ENCODE results near the gene ABLIM3.

ABLIM3 gene

DNA sequence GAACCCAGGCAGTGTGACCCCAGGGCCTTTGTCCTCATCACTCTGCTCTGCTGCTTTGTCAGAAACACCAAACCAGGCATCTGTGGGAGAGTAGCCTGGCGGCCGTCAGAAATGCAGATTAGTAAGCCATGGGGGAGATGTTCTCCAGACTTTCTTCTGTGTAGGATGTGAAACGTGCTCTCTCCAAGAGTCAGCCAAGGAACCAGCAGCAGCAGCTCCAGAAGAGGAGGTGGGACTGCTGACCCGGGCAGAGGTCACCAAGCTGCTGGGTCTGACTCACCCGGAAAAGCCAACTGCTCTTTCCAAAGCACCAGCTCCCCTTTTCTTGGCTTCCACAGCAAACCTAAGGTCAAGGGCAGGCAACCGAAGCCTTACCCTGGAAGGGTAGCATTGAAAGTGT, 14.4 kb upstream of the ABLIM3 start:
- H3K4me3 ChIP-seq (ENCODE audit: low read length): no peak overlapping the region
- TF ChIP-seq ZNF274 (IDR thresholded peaks at IDR 0.05; ENCODE audit: low read depth, low read length): no peak

DNA sequence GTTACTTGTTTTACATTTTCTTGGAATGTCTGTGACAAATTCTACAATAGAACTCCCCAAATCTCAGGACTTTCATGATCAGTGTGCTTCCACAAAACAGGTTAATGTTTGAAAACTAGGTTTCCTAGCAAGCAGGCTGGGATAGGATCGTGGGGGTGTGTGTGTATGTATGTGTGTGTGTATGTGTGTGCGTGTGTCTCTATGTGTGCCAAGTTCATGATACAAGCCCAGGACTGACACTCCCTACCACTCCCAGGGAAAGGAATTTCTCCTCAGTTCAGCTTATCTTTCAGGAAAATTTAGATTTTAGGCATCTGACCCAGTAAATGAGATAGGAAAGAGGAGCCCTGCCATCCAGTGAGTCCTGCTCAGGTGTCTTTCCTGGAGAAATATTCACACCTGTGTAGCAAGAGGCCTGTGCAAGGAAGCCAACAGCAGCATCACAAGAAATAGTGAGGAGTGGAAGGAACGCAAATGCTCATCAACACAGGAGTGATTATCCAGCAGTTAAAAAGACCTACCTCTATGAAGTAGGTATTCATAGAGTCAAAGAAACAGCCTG, 13.8 kb upstream of the ABLIM3 start:
- TF ChIP-seq ZNF274 (IDR thresholded peaks at IDR 0.05; ENCODE audit: low read depth, low read length): no peak
- H3K4me3 ChIP-seq (ENCODE audit: low read length): no peak overlapping the region

DNA sequence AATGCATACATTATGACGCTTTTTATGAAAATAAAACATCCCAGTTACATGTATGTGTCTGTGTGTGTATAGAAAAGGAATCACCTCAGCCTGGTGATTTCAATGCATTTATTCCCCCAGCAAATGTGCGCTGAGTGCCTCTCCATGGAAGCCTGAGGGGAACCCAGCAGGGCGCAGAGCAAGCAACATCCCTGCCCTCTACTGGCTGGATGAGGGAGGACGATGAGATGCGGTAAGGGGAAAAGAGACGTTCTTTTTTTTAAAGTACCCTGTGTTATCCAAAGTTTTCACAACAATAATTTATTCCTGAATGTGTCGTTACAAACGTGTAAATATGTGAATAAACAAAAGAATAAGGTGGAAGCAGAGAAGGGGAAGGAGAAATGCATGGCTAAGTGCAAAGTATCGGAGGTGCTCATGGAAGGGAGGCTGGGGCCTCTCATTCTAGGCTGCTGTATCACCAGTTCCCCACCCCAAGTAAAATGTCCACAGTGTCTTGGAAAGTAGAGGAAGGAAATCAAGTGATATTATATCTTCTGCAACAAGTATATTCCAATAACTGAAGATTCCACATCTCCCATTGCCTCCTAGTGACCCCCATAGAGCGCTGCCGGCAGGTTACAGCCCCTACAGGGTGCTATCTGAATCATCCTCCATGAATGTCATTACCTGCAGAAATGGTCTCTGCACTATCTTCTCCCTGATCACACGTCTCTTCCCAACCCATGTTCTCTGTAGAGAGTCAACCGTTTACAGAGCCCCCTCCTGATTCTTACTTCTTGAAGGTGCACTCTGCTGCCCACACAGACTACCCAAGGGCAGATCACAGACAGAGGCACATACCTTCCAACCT, 13.0 kb upstream of the ABLIM3 start:
- H3K4me3 ChIP-seq (ENCODE audit: low read length): no peak overlapping the region
- TF ChIP-seq ZNF274 (IDR thresholded peaks at IDR 0.05; ENCODE audit: low read depth, low read length): no peak

DNA sequence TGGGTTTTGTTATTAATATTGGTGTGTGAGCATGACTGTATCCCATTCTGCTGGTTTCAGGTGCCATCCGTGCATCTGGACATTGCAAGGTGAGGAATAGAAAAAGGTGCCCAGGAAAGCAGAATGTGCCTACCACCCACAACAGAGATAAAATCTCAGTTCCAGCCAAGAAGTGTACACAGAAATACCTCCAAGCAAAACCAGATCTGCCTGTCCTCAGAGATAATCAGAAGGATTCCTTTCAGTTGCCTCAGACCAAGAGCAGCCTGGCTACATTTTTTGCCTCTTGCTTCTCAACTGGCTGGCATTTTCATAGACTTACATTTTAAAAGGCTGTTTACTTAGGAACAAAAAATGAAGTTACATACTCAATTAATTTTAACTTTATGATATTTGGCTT, 12.1 kb upstream of the ABLIM3 start:
- TF ChIP-seq ZNF274 (IDR thresholded peaks at IDR 0.05; ENCODE audit: low read depth, low read length): no peak
- no peak overlapping the region for H3K4me3 ChIP-seq (ENCODE audit: low read length)

DNA sequence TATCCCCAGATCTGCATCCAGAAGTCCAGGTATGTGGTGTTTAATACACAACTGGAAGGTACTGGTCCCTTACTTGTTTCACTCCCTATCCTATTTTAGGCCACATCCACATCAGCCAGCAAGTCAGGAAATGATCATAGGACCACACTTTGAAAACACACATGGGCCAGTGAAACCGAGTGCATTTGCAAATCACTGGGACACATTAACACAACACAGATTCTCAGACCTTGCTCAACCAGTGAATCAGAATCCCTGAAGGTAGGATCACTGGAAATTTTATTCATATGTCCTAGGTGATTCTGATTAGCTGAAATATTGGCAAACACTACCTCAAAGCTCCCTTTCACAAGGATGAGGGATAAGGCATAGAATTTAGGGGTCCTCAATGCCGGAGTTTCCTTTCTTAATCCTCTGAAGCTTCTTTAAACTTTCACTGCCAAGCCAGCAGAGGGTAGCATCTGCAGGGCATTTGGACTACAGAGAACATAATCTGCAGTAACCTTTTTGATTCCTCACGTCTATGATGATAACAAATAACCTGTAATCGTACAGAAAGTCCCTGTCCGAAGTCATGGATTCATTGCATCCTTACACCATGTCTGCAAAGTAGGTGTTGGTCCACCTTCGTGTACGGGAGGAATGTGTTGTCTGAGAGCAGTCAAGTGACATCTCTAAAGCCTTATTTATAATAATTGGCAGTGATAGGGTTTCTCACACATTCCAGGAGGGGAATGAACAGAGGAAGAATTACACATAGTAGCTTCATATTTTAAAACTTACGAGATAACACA, 11.0 kb upstream of the ABLIM3 start:
- no peak for TF ChIP-seq ZNF274 (IDR thresholded peaks at IDR 0.05; ENCODE audit: low read depth, low read length)
- no peak overlapping the region for H3K4me3 ChIP-seq (ENCODE audit: low read length)

DNA sequence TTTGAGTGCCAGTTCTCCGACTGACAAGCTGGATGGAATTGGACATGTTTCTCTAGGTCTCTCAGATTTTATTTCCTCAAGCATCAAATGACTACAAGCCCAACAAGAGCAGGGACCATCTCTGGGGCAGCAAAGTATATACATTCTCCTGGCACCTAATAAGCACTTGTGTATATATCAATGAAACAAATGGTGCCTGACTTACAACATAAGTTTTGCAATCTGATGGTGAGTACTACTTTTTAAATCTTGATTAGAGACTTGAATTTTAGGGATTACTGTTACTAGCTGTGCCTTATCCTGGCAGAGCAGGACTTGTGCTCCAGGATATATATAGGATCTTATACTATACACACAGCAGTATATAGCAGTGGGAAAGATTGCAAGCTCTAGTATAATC, 8.8 kb upstream of the ABLIM3 start:
- no peak for TF ChIP-seq ZNF274 (IDR thresholded peaks at IDR 0.05; ENCODE audit: low read depth, low read length)
- H3K4me3 ChIP-seq (ENCODE audit: low read length): no peak overlapping the region

DNA sequence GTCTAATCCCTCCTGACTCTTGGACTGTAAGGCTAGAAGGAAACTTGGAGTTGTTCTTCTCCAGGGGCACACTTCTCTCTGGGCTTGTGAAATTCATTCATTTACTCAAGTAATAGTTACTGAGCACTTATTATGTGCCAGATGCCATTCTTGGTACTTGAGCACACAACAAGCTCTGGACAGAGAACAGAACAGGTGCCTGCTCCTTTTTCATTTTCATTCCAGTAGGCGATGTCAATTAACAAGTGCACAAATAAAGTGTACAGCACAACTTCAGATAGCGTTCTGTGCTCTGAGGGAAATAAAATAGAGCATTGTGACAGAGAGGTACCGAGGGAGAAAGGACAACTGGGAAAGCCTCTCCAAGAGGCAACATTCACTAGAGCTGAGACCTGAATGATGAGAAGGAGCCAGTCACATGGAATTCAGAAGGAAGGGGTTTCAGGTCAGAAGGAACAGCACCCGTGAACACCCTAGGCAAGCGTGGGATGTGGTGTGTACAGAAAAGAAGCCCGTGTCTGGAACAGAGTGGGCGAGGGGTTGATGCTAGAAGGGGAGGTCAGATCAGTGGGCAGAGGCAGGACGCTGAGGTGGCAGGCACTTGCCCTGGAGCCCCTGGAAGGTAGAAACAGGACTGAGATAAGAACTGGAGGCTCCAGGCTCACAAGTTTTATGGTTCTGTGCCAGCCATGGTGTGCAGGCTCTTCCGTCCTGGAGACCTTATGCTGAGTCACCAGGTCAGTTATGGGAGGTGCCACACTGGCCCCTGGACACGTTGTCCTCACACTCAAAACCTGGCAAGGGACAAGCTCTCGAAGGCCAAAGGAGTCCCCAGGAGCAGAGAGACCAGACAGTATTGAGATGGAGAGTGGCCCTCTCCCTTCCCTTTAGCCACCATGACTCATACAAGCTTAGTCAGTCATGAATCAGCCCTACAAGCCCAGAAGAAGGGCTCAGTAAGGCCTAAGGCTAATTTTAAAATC, 7.2 kb upstream of the ABLIM3 start:
- no peak overlapping the region for H3K4me3 ChIP-seq (ENCODE audit: low read length)
- TF ChIP-seq ZNF274 (IDR thresholded peaks at IDR 0.05; ENCODE audit: low read depth, low read length): no peak

DNA sequence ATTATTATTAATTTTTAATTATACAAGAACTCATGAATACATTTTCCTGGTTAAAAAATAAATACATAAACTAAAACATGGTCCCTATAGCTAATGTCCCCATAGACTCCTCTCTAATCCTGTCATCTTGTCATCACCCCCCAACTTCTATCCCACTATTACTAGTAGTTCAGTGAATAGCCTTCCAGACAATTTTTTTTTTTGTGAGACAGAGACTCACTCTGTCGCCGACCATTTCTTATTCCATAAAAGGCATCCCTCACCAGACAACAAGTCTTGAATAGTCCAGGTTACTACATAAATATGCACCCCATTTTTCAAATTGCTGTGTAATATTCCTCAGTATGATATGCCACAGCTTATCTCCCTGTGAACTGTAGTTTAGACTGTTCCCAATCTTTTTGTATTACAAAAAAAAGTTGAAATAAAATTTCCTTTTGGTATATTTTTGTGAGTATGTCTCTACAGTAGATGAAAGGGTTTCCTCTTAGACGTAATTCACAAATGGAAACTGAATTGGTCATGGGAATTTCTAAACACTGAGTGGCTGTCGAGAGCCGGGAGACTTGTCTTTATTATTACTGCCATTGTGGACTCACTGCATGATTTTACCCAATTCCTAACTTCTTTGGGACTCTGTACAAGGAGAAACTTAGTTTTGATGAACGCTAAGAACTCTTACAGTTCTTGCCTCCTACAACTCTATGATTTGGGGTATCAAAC, 6.4 kb upstream of the ABLIM3 start:
- TF ChIP-seq ZNF274 (IDR thresholded peaks at IDR 0.05; ENCODE audit: low read depth, low read length): no peak
- no peak overlapping the region for H3K4me3 ChIP-seq (ENCODE audit: low read length)

DNA sequence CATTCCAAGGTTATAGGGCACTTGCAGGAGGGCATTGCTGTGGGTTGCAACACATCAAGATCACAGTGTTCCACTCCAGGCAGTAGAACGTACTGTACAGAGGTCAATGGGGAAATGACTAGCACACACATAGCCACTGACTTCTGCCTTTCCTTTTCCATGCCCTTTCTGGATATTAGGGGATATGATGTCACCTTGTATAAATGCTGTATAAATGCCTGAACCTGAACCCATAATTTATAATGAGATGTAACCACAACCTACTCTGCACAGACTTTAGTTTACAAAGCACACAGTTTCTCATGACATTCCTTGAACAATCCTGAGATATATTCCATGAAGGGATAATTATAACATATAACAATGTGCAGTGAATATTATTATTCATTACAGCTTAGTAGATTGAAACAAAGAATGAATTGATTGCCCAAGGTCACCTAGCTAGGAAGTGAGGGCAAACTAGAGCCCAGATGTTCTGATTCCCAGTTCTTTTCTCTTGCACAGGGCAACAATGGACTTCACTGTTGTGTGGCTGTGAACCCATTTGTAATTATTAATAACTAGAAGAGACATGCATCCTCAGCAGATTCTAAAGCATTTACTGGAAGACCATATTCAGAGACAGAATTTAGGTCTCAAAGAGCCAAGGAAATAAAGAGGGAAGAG, 5.6 kb upstream of the ABLIM3 start:
- no peak for TF ChIP-seq ZNF274 (IDR thresholded peaks at IDR 0.05; ENCODE audit: low read depth, low read length)
- no peak overlapping the region for H3K4me3 ChIP-seq (ENCODE audit: low read length)

DNA sequence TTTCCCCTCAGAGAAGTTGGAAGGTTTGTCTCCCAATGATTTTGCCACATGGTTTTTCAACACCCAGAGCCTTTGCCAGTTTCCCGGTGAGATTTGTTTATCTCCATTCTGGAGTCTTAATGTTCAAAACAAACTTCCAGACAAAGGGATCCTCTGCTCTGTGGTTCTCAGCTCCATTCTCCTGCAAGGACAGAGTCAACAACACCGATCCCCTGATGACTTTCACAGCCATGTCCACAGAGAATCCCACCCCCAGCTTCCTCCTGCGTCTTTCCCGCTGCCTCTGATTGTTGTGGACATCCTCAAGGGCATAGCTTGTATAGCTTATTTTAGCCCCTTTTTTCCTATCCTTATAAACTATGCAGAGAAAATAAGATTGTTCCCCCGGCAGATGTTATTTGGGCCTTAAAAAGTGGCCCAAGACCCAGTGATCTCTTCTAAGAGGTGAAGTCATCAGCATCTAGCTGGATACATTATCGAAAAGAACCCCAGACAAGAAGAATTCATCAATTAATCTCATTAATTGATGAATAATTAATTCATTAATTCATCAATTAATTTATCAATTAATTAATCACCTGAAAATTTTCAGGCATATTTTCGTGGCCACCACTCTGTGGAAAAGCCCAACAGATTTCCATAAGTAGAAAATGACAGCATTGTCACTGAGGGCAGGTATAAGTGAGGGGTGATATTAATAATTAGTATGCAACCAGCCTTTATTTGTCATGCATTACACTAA, 2.9 kb upstream of the ABLIM3 start:
- no peak overlapping the region for H3K4me3 ChIP-seq (ENCODE audit: low read length)
- no peak for TF ChIP-seq ZNF274 (IDR thresholded peaks at IDR 0.05; ENCODE audit: low read depth, low read length)

DNA sequence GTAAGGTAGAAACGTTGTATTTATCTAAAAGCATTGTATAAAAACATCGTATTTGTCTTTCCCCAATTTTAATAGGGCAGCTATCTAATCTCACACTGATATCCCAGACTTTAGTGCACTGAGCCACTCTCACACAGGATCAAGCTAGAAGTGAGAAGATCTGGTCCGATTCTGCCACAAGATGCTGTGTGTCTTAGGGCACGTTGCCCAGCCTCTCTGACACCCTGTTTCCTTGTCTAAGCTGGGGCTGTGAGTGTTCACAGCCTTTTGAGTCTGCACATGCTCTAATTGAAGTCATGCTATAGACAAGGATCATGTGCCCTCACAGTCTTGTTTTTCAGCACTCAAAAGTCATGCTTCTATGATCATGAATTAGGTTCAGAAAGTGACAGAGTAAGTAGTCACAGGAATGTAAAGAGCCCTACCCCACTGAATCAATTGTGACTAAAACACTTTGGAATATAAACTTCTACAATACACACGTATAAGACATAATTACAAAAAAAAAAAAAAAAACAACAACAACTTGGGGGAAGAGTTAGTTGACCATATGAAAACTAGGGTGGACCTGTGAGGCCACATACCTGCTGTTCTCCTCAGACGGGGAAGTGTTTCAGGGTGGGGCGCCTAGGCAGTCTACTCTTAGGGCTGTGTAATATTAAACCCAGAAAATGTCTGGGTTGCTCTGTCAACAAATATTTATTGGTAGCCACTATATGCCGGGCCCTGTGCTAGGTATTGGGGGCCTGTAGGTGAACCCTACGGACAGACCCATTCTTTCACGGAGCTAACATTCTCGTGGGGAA, 893 bp upstream of the ABLIM3 start:
- TF ChIP-seq ZNF274 (IDR thresholded peaks at IDR 0.05; ENCODE audit: low read depth, low read length): no peak
- no peak overlapping the region for H3K4me3 ChIP-seq (ENCODE audit: low read length)
